GM21717 (cell line): ENCODE results near the gene HSP90AB1.

Source experiments
- ATAC-seq: cut with Tn5 transposase; IDR thresholded peaks from one replicate; pipeline ENCODE4 v1.9.1; 2021; ENCODE audit warnings: mild to moderate bottlenecking, moderate library complexity; ENCODE audit not compliant: unreplicated experiment

Gene HSP90AB1

GRCh38 chr6:44265722-44266233 is 18.9 kb downstream of the HSP90AB1 start:
- no peak for ATAC-seq

GRCh38 chr6:44266347-44266746 is 19.4 kb downstream of the HSP90AB1 start:
- peak; percentile 26 for ATAC-seq

DNA sequence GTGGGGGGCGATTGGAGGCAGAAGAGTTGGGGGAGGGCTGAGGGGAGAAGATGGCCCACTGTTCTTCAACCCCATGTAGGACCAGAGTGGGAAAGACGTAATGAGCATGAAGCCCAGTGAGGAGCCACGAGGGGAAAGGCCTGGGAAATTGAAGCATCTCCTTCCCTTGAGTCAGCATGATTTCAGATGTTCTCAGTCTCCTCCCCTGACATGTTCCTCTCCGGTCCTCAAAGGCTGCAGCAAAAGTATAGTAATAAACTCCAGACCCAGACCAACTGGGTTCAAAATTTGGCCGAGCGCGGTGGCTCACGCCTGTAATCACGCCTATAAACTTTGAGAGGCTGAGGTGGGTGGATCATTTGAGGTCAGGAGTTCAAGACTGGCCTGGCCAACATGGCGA is 20.4 kb downstream of the HSP90AB1 start:
- no peak for ATAC-seq

DNA sequence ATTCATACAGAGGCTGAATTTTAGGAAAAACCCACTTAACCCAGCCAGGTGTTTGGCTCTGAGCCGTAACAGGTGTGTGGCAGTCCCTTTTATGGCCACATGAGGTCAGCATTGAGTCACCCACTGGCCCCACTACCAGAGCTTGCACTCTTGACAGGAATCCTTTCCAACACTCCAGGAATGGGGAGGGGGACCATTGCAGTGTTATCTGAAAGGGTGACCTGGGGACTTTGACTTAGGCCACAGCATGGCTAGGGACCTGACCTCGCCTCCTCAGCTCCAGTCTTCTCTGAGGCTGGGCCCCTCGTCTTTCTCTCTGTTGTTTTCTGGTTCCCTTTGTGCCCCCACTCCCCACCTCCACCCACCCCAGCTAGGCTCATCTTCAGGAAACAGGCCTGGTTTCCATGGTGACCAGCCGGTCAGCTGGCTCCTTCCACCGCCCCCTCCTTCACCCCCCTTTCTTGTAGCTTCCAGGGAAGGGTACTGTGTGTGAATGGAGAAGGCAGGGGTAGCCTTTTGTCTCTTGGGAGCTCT is 21.3 kb downstream of the HSP90AB1 start:
- ATAC-seq: no peak

DNA sequence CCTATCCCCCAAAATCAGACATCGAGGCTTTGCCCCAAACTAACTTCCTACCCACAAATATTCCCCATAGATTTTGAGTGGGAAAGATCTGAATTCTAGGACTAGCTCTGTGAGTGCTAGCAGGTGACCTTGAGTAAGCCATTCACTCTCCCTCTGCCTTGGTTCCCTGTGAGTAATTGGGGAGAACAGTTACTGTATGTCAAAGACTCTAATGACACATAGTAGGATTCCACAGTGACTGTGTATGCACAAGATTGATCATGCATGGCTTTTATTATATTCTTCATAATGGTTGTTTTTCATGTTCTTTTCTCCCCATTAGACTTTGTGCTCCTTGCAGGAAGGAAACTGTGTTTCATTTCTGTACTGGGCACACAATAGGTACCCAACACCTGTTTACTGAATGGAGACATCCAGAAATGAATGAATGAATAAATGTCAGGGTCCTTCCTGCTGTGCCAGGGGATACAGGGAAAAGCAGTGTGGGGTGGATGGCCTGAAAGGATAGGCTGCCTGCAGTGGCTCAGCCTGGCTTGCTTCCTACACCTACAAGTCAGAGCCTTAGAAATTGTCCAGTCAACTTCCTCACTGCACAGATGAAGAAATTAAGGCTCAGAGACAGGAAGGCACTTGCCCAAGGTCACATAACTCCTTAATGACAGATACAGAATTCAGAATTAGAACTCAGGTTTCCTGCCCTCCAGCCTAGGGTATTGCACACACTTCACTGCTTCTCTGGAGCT is 22.4 kb downstream of the HSP90AB1 start:
- ATAC-seq: no peak

- ATAC-seq: no peak
Observed at GRCh38 chr6:44269921-44270525, 23.1 kb downstream of the HSP90AB1 start, which contains the start of gene TMEM151B. Gene TMEM151B, plus strand, starts transcription at chr6:44270450. Its CDS starts 293 bp downstream, at chr6:44270743.

- ATAC-seq: no peak
Observed at GRCh38 chr6:44270526-44271405, 23.9 kb downstream of the HSP90AB1 start.

GRCh38 chr6:44271406-44271723 is 24.5 kb downstream of the HSP90AB1 start:
- no peak for ATAC-seq

- no peak for ATAC-seq
Observed at GRCh38 chr6:44271914-44272313, 25.0 kb downstream of the HSP90AB1 start.

DNA sequence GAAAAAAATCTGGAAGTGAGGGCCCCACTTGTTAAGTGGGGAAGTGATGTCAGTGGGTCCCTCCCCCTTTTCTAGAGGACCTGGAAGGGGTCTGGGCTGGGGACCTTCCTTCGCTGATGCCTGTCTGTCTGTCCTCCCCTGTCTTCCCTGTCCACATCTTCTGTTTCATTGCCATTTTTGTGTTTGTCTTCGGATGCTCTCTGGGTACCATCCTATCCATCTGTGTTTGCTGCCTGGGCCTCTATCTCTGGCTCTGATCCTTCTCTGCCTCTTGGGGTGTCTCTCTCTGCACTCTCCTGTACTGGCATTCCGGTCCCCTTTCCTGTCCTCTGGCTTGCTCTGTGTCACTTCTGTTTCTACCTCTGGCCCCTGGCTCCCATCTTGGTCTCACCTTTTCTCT is 25.6 kb downstream of the HSP90AB1 start:
- ATAC-seq: no peak

DNA sequence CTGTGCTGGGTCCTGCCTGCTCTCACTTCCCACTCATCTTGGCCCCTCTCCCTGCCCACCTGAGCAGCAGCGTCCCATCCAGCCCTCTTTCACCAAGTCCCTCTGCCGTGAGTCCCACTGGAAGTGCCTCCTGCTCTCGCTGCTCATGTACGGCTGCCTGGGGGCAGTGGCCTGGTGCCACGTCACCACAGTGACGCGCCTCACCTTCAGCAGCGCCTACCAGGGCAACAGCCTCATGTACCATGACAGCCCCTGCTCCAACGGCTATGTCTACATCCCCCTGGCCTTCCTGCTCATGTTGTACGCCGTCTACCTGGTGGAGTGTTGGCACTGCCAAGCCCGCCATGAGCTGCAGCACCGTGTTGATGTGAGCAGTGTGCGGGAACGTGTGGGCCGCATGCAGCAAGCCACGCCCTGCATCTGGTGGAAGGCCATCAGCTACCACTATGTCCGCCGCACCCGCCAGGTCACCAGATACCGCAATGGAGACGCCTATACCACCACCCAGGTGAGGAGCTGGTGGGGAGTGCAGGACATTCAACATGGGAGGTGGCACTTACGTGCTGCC is 26.2 kb downstream of the HSP90AB1 start:
- ATAC-seq: no peak

DNA sequence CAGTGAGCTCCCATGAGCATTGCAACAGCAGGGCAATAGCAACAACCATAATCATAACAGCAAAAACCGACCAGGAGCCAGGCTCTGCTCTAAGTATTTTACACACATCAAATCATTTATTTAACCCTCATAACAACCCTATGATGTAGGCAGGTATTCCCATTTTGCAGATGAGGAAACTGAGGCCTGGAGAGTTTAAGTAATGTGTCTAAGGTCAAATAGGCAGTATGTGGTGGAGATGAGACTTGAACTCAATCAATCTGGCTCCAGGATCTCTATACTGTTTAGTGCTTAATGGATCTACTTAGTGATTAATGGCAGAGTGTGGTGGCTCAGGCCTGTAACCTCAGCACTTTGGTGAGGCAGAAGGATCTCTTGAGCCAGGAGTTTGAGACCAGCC is 26.7 kb downstream of the HSP90AB1 start:
- no peak for ATAC-seq

- ATAC-seq: no peak
Observed at GRCh38 chr6:44275271-44275748, 28.4 kb downstream of the HSP90AB1 start.

- ATAC-seq: no peak
Observed at GRCh38 chr6:44275749-44276648, 29.1 kb downstream of the HSP90AB1 start.

DNA sequence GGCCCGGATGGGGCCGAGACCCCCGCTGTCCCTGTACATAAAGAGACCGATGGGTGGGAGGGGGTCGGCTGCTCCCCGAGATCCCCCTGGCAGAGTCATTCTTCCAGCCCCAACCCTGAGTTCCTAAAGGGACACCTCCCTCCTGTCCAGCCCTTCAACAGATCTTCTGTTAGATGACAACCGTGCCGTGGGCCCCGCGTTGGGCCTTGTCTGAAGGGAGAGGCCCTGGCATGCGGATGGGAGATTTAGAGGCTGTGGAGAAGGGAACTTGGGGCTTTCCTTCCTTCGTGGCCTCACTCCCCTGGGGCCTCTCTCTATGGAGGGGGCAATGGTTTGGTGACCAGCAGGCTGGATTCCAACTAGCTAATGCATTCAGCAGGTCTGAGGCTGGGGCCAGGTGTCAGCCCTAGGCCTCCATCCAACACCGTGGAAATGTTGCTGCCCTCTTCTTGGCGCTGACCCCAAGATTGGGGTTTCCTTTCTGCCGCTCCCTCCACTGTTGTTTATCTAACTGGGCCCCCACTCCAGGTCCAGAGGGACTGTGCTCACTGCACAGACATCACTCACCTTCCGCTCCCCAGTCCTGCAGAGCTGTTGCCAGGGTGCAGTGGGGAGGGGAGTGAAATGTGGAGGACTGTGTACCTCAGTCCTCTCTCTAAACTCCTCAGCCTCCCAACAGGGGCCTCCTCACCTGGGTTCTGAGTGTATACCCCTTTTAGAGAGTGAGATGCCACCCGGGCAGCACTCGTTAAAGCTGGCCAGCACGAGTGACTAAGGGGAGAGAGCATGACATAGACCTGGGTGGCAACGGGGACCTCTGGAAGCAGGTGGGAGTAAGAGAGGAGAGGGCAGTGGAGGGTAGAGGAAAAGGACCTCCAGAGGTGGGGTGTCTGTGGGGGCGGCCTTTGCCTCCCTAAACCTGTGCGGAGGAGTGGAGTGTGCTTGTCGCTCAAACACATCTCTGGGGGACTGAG is 30.1 kb downstream of the HSP90AB1 start:
- ATAC-seq: no peak

DNA sequence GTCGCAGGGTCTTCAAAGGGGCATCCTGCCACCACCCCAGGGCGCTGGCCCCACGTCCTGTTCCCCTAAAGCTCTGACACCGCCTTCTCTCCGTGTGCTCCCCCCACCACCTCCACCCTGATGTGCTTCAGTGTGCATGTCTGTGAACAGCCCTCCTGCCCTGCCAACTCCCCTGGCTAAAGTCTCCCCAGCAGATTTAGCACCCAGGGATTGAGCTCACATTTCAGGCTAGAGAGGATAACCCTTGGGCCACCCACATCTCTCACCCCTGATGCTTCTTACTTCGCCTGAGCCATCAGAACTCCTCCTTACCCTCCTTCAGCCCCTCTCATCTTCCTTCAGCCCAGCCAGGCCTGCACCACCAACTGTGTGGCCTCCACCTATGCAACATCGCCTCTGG is 30.9 kb downstream of the HSP90AB1 start:
- ATAC-seq: no peak

- no peak for ATAC-seq
Observed at GRCh38 chr6:44278315-44278714, 31.4 kb downstream of the HSP90AB1 start.
